A673 (cell line): Measurements from ENCODE around the gene TEK. TPM values are rescaled to one million over a fixed set of nuclear protein-coding genes. Genes with fewer than 3 reads are reported as not detected.

Experiments used
- BruUV-seq: library from RNA; stranded (reverse); fragments of 400-500 nt; replicated peaks from 2 replicates; lab custom pipeline; 2021; lab: Mats Ljungman, UMichigan
- CTCF ChIA-PET: fragments of 300-600 bp; sonication (Branson Sonifier 250); formaldehyde crosslinking; loops from one replicate; lab custom pipeline; 2022; ENCODE audit warnings: antibody characterized with exemption; lab: Charles Lee
- POLR2A ChIA-PET: fragments of 300-600 bp; sonication (Branson Sonifier 250); formaldehyde crosslinking; loops from one replicate; lab custom pipeline; 2022; ENCODE audit warnings: antibody characterized with exemption; ENCODE audit not compliant: low non-redundant PET; lab: Charles Lee
- DNase-seq: peaks from one replicate; pipeline ENCODE4 v3.0.0-alpha.2; 2015; ENCODE audit warnings: low spot score
- H3K27ac ChIP-seq: fragments of 200-600 bp; sonication (generic); 2 replicates; pipeline ENCODE4 v1.5.1; 2016; ENCODE audit warnings: mixed run types, low read depth, mild to moderate bottlenecking, mixed read lengths, antibody characterized with exemption, low read length; ENCODE audit not compliant: poor library complexity, severe bottlenecking
- H3K27me3 ChIP-seq: fragments of 200-600 bp; sonication (generic); replicated peaks from 2 replicates; pipeline ENCODE4 v1.6.1; 2017; ENCODE audit warnings: mixed run types, low read depth, mild to moderate bottlenecking, mixed read lengths, antibody characterized with exemption, low read length; ENCODE audit not compliant: insufficient read depth, poor library complexity
- H3K36me3 ChIP-seq: fragments of 200-600 bp; sonication (generic); 2 replicates; pipeline ENCODE4 v1.6.1; 2016; ENCODE audit warnings: mixed run types, mild to moderate bottlenecking, mixed read lengths, antibody characterized with exemption, low read length; ENCODE audit not compliant: insufficient read depth, poor library complexity, severe bottlenecking
- H3K4me1 ChIP-seq: fragments of 200-600 bp; sonication (generic); 2 replicates; pipeline ENCODE4 v1.6.1; 2017; ENCODE audit warnings: mixed run types, mild to moderate bottlenecking, mixed read lengths, antibody characterized with exemption, low read length; ENCODE audit not compliant: insufficient read depth, poor library complexity, severe bottlenecking
- H3K4me3 ChIP-seq: fragments of 200-600 bp; sonication (generic); 2 replicates; pipeline ENCODE4 v1.5.1; 2016; ENCODE audit warnings: low read depth, mixed run types, mild to moderate bottlenecking, mixed read lengths, low read length; ENCODE audit not compliant: poor library complexity, severe bottlenecking
- H3K9me3 ChIP-seq: fragments of 200-600 bp; sonication (generic); 2 replicates; pipeline ENCODE4 v1.6.1; 2016; ENCODE audit warnings: mixed run types, low read depth, mild to moderate bottlenecking, mixed read lengths, antibody characterized with exemption, low read length; ENCODE audit not compliant: poor library complexity, severe bottlenecking
- CTCF ChIP-seq: fragments of 300-800, 200-600 bp; sonication (generic); conservative IDR thresholded peaks from 2 replicates; pipeline ENCODE4 v1.5.1; 2017; ENCODE audit warnings: low read depth, mild to moderate bottlenecking, antibody characterized with exemption, low read length, moderate library complexity, mixed read lengths
- EZH2 ChIP-seq: fragments of 200-600 bp; sonication (generic); IDR thresholded peaks from 2 replicates; pipeline ENCODE4 v1.6.1; 2017; ENCODE audit warnings: borderline replicate concordance, low read depth, mild to moderate bottlenecking, mixed read lengths, antibody characterized with exemption, low read length; ENCODE audit not compliant: poor library complexity, severe bottlenecking
- intact Hi-C: fragments of 100-400 bp; cut with micrococcal nuclease; formaldehyde crosslinking; loops from one replicate; pipeline ENCODE4 v1.10.0; 2022; ENCODE audit not compliant: unreplicated experiment
- total RNA-seq: library from RNA; stranded (reverse); gene quantifications from 2 replicates; pipeline ENCODE4 v1.2.3, GENCODE V29; 2021

TEK gene
- total RNA-seq, 1 experiment from 2014 or later: not detected

DNA sequence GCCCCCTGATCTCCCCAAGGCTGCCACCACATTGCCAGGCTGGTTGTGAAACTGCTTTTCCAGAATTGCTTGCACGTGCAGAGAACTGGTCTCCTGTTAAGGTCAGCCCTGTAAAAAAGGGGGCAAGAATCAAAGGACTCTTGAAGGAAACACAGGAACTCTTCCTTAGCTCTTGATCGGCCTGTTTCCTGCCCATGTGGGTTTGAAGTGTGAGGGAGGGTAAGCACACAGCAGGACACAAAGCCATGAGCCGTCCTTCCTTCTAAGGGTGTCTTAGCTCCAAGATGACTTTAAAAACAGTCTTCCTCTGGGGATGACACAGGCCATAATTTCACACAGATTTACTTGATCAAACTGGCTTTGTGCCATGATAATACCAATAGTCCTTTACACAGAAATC, 36.1 kb downstream of the TEK start:
- Histone ChIP-seq H3K27ac (no peak overlapping the region), H3K4me1 (no peaks in the 10 kb centered on the region), H3K36me3 (no peaks in the 10 kb centered on the region), H3K9me3 (no peaks in the 10 kb centered on the region), H3K4me3 (no peak overlapping the region), H3K27me3 (no peaks in the 10 kb centered on the region)
- BruUV-seq: no TSS peak
- no peak for DNase-seq
- ChIA-PET POLR2A (no interaction called here), CTCF (no interaction called here)
- TF ChIP-seq CTCF (no peak), EZH2 (no peak)
- intact Hi-C loops: no loop called here

- CTCF ChIA-PET: no interaction called here
- no peaks in the 10 kb centered on the region for H3K4me1 ChIP-seq
- POLR2A ChIA-PET: no interaction called here
- no peaks in the 10 kb centered on the region for H3K9me3 ChIP-seq
- TF ChIP-seq CTCF (no peak), EZH2 (no peak)
- DNase-seq: no peak
- no peak overlapping the region for H3K4me3 ChIP-seq
- H3K27me3 ChIP-seq: no peaks in the 10 kb centered on the region
- H3K27ac ChIP-seq: no peak overlapping the region
- intact Hi-C loops: no loop called here
- no peaks in the 10 kb centered on the region for H3K36me3 ChIP-seq
- BruUV-seq: no TSS peak
Measured at GRCh38 chr9:27149651-27150050, 40.6 kb downstream of the TEK start.

DNA sequence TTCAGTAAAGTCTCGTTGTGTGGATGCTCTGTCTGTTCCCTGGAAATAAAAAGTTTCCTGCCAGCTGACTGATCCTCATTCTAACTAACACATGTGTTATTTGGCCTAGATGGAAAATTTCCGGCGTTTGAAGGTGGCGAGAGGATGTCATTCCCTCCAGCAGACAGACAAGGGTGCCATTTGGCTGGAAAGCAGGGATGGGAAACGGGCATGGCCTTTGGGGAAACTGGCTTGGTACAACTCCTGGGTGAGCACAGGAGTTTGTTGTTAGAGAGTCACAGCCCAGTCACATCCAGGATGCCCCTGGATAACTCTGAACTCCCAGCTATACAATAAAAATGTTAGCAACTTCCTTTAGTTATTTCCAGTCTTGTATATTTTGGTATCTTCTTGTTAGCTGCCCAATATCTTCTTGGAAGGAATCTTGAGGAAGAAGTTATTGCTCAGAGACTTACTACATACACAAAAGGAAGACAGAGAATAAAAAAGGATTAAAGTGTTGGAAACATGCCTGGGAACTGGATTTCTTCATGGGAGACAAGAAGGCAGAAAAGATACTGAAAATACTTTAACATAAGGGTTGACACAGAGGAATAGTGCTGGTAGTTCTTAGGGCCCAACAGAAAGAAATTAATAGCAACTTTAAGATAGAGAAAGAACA, 41.9 kb downstream of the TEK start:
- Histone ChIP-seq H3K27ac (no peak overlapping the region), H3K9me3 (no peaks in the 10 kb centered on the region), H3K36me3 (no peaks in the 10 kb centered on the region), H3K4me1 (no peaks in the 10 kb centered on the region), H3K27me3 (no peaks in the 10 kb centered on the region), H3K4me3 (no peak overlapping the region)
- BruUV-seq: no TSS peak
- no peak for DNase-seq
- POLR2A ChIA-PET: no interaction called here
- no peak for TF ChIP-seq EZH2
- no peak for TF ChIP-seq CTCF
- intact Hi-C loops: no loop called here
- CTCF ChIA-PET: no interaction called here
